Parathyroid adenoma (tissue), 2 donors: ENCODE data around the gene PRPF19.

Experiments used
- H2AFZ ChIP-seq: fragments of 300-600 bp; sonication (generic); one replicate; pipeline ENCODE4 v1.7.0; 2017; ENCODE audit warnings: antibody characterized with exemption, mild to moderate bottlenecking
- H3K27ac ChIP-seq: fragments of 300-600 bp; sonication (generic); one replicate; pipeline ENCODE4 v1.7.0; 2017
- H3K27me3 ChIP-seq: fragments of 300-600 bp; sonication (generic); one replicate; pipeline ENCODE4 v1.7.0; 2017; ENCODE audit warnings: low read length; ENCODE audit not compliant: control insufficient read depth, insufficient read depth
- H3K36me3 ChIP-seq: fragments of 300-600 bp; sonication (generic); one replicate; pipeline ENCODE4 v1.7.0; 2017; ENCODE audit warnings: low read length; ENCODE audit not compliant: control insufficient read depth, insufficient read depth
- H3K4me1 ChIP-seq: fragments of 300-600 bp; sonication (generic); one replicate; pipeline ENCODE4 v1.7.0; 2017; ENCODE audit warnings: control low read depth
- H3K4me2 ChIP-seq: fragments of 300-600 bp; sonication (generic); one replicate; pipeline ENCODE4 v1.7.0; 2017; ENCODE audit warnings: low read length
- H3K4me3 ChIP-seq: fragments of 300-600 bp; sonication (generic); one replicate; pipeline ENCODE4 v1.7.0; 2017; ENCODE audit warnings: low read depth, low read length
- H3K79me2 ChIP-seq: fragments of 300-600 bp; sonication (generic); one replicate; pipeline ENCODE4 v1.7.0; 2017; ENCODE audit warnings: control low read depth
- H3K9ac ChIP-seq: fragments of 300-600 bp; sonication (generic); one replicate; pipeline ENCODE4 v1.7.0; 2017; ENCODE audit warnings: mild to moderate bottlenecking
- H3K9me3 ChIP-seq: fragments of 300-600 bp; sonication (generic); one replicate; pipeline ENCODE4 v1.7.0; 2017; ENCODE audit warnings: low read length; ENCODE audit not compliant: control insufficient read depth
- CTCF ChIP-seq: fragments of 300-600 bp; sonication (generic); IDR thresholded peaks from one replicate; pipeline ENCODE4 v1.7.0; 2017; ENCODE audit warnings: antibody characterized with exemption, mild to moderate bottlenecking
- donor health status: primary hyperparathyroidism.

Gene PRPF19

GRCh38 chr11:60952742-60953170 lies 46.4 kb upstream of the PRPF19 start:
- TF ChIP-seq CTCF = no peak
- Histone ChIP-seq H2AFZ (no peak overlapping the region), H3K9ac (no peak overlapping the region)

GRCh38 chr11:60951904-60952741 lies 45.7 kb upstream of the PRPF19 start, which contains the start of gene SLC15A3:
SLC15A3 (minus strand) TSS chr11:60952176; CDS start chr11:60951551, 625 bp downstream.
- Histone ChIP-seq H3K4me1 (no peaks in the 10 kb centered on the region), H3K4me2 (peak within 1 kb of the TSS; percentile 44), H3K9ac (no peak within 1 kb of the TSS), H3K27me3 (no peaks in the 10 kb centered on the region), H3K4me3 (peak within 1 kb of the TSS; percentile 34), H3K79me2 (no peaks in the 10 kb centered on the region), H3K9me3 (no peaks in the 10 kb centered on the region), H3K36me3 (no peaks in the 10 kb centered on the region), H3K27ac (peak within 1 kb of the TSS; percentile 56), H2AFZ (peak within 1 kb of the TSS; percentile 42)
- TF ChIP-seq CTCF = no peak

More at GRCh38 chr11:60952742-60953170, 46.4 kb upstream of the PRPF19 start:
- H3K27me3 ChIP-seq = no peaks in the 10 kb centered on the region
- no peaks in the 10 kb centered on the region for H3K9me3 ChIP-seq
- H3K4me3 ChIP-seq = no peak overlapping the region
- H3K79me2 ChIP-seq = no peaks in the 10 kb centered on the region
- no peak overlapping the region for H3K4me2 ChIP-seq
- peak overlapping the region; percentile 56 for H3K27ac ChIP-seq
- H3K36me3 ChIP-seq = no peaks in the 10 kb centered on the region
- H3K4me1 ChIP-seq = no peaks in the 10 kb centered on the region

- Histone ChIP-seq H3K4me2 (peak overlapping the region; percentile 2), H3K9ac (no peak overlapping the region), H3K27me3 (no peaks in the 10 kb centered on the region), H3K36me3 (no peaks in the 10 kb centered on the region), H3K79me2 (no peaks in the 10 kb centered on the region), H3K9me3 (no peaks in the 10 kb centered on the region), H2AFZ (no peak overlapping the region), H3K27ac (peak overlapping the region; percentile 56), H3K4me1 (no peaks in the 10 kb centered on the region), H3K4me3 (peak overlapping the region; percentile 34)
- TF ChIP-seq CTCF = no peak
Observed at GRCh38 chr11:60951606-60951903, 45.2 kb upstream of the PRPF19 start.

- no peaks in the 10 kb centered on the region for H3K27me3 ChIP-seq
- H3K4me2 ChIP-seq = peak overlapping the region; percentile 44
- no peak for TF ChIP-seq CTCF
- no peaks in the 10 kb centered on the region for H3K4me1 ChIP-seq
- no peak overlapping the region for H3K4me3 ChIP-seq
- no peak overlapping the region for H3K27ac ChIP-seq
- H3K9ac ChIP-seq = no peak overlapping the region
- no peaks in the 10 kb centered on the region for H3K9me3 ChIP-seq
- no peak overlapping the region for H2AFZ ChIP-seq
- no peaks in the 10 kb centered on the region for H3K79me2 ChIP-seq
- H3K36me3 ChIP-seq = no peaks in the 10 kb centered on the region
Observed at GRCh38 chr11:60950933-60951605, 44.7 kb upstream of the PRPF19 start.
